Measurements from ENCODE around the gene ROBO2.

GRCh38 chr3:77066829-77067228, 26.9 kb downstream of the ROBO2 start:
- no peak for TF ChIP-seq REST (IDR thresholded peaks at IDR 0.05; ENCODE audit: insufficient replicate concordance, low read depth)
- no peak for TF ChIP-seq CTCF (IDR thresholded peaks at IDR 0.05; ENCODE audit: insufficient read depth, low read length)
- no peak for TF ChIP-seq POLR2AphosphoS5 (IDR thresholded peaks at IDR 0.05; ENCODE audit: low read depth)
- TF ChIP-seq GABPA (IDR thresholded peaks at IDR 0.05; ENCODE audit: low read depth): no peak
- TF ChIP-seq SPI1 (IDR thresholded peaks at IDR 0.05; ENCODE audit: borderline replicate concordance, low read depth): no peak
